BLaER1 treated with 17β-estradiol and CSF1 and Interleukin-3, amounts not matched to agents 10 nM and 100 nM (cell line): ENCODE results near the gene EP300.
"Not testable (repeated sequence)": the region's sequence is repeated elsewhere in the genome, so short reads cannot be mapped to it uniquely, and the experiment has no call there.

ENCODE experiments used
- H3K27ac ChIP-seq, 11 experiments: shearing (Covaris generic); formaldehyde crosslinking; 2 replicates each; pipeline ENCODE4 v1.8.1; 2022
- H3K27me3 ChIP-seq, 11 experiments: shearing (Covaris generic); formaldehyde crosslinking; 2 replicates each; pipeline ENCODE4 v1.8.1; 2022
- H3K36me3 ChIP-seq, 11 experiments: shearing (Covaris generic); formaldehyde crosslinking; 2 replicates each; pipeline ENCODE4 v1.8.1; 2022
- H3K4me1 ChIP-seq, 10 experiments: shearing (Covaris generic); formaldehyde crosslinking; 2 replicates each; pipeline ENCODE4 v1.8.1; 2022
- H3K4me2 ChIP-seq, 11 experiments: shearing (Covaris generic); formaldehyde crosslinking; 2 replicates each; pipeline ENCODE4 v1.8.1; 2022
- H3K4me3 ChIP-seq, 10 experiments: shearing (Covaris generic); formaldehyde crosslinking; 2 replicates each; pipeline ENCODE4 v1.8.1; 2022
- H3K9ac ChIP-seq, 11 experiments: shearing (Covaris generic); formaldehyde crosslinking; 2 replicates each; pipeline ENCODE4 v1.8.1; 2022
- H3K9me3 ChIP-seq, 11 experiments: shearing (Covaris generic); formaldehyde crosslinking; replicated peaks in 1 of 11; 2 replicates each; pipeline ENCODE4 v1.8.1; 2022
- H4K20me1 ChIP-seq, 11 experiments: shearing (Covaris generic); formaldehyde crosslinking; 2 replicates each; pipeline ENCODE4 v1.8.1; 2022
- Cebpa-rat ChIP-seq, 11 experiments: shearing (Covaris generic); IDR thresholded peaks; 2 replicates each; pipeline ENCODE4 v1.8.1; 2022

The EP300 gene

DNA sequence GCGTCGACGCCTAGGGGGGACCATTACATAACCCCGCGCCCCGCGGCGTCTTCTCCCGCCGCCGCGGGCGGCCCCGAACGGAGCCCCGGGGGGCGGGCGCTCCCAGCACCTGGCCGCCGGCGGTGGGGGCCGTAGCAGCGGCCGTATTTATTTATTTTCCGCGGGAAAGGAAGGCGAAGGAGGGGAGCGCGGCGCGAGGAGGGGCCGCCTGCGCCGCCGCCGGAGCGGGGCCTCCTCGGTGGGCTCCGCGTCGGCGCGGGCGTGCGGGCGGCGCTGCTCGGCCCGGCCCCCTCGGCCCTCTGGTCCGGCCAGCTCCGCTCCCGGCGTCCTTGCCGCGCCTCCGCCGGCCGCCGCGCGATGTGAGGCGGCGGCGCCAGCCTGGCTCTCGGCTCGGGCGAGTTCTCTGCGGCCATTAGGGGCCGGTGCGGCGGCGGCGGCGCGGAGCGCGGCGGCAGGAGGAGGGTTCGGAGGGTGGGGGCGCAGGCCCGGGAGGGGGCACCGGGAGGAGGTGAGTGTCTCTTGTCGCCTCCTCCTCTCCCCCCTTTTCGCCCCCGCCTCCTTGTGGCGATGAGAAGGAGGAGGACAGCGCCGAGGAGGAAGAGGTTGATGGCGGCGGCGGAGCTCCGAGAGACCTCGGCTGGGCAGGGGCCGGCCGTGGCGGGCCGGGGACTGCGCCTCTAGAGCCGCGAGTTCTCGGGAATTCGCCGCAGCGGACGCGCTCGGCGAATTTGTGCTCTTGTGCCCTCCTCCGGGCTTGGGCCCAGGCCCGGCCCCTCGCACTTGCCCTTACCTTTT lies at the start of gene EP300:
TSS of gene EP300 (plus strand) at position 570 of the 795 bp plus-strand sequence. CDS start 413 bp downstream, outside the sequence.
- peak within 1 kb of the TSS; percentile 79 to 97 (median 88) for H3K4me2 ChIP-seq
- no peak for TF ChIP-seq Cebpa-rat (IDR thresholded peaks at IDR 0.05)
- H3K36me3 ChIP-seq = peaks cover 0 to 13% (median 8%) of the 10 kb centered on the region in 11 experiments; a peak in 8 of 22 replicates
- H3K4me1 ChIP-seq = peaks cover 31 to 40% (median 36%) of the 10 kb centered on the region in 10 experiments
- peak within 1 kb of the TSS; percentile 85 to 99 (median 96) for H3K4me3 ChIP-seq
- peak within 1 kb of the TSS; percentile 99 to 100 (median 100) for H3K9ac ChIP-seq
- H3K27me3 ChIP-seq = no peaks in the 10 kb centered on the region
- peak within 1 kb of the TSS; percentile 100 for H3K27ac ChIP-seq
- H4K20me1 ChIP-seq = peaks cover 38 to 47% (median 44%) of the 10 kb centered on the region in 11 experiments
- no peaks in the 10 kb centered on the region for H3K9me3 ChIP-seq

DNA sequence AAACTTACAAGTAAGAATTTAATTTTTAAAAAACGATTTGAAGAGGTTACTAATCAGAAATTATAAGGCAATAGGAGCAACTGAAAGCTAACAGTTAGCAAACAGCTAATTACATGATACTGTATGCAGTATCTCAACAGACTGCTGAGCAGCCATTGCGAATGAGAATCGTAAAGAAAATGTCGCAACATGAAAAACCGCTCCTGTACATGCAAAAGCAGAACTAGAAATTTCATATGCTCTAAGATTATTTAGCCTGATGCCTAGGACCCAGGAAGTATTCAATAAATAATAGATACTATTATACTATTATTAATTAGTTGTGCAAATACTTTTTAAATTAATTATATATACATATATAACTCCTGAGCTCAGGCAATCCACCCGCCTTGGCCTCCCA lies 48.7 kb upstream of the EP300 start:
- no peaks in the 10 kb centered on the region for H3K36me3 ChIP-seq
- no peaks in the 10 kb centered on the region for H3K9me3 ChIP-seq
- H4K20me1 ChIP-seq = no peaks in the 10 kb centered on the region
- H3K9ac ChIP-seq = no peak overlapping the region
- no peaks in the 10 kb centered on the region for H3K27me3 ChIP-seq
- H3K4me2 ChIP-seq = peak overlapping the region in 4 of 11 experiments; percentile 13 to 44 (median 34); a peak in 5 of 22 replicates
- no peak overlapping the region for H3K4me3 ChIP-seq
- peaks cover 0 to 26% (median 7%) of the 10 kb centered on the region in 10 experiments; a peak in 14 of 20 replicates for H3K4me1 ChIP-seq
- H3K27ac ChIP-seq = peak overlapping the region in 2 of 11 experiments; percentile 14 to 35; a peak in 1 of 22 replicates
- peak in 3 of 11 experiments; percentile 44 to 57 (median 55); a peak in 5 of 22 replicates for TF ChIP-seq Cebpa-rat (IDR thresholded peaks at IDR 0.05)

DNA sequence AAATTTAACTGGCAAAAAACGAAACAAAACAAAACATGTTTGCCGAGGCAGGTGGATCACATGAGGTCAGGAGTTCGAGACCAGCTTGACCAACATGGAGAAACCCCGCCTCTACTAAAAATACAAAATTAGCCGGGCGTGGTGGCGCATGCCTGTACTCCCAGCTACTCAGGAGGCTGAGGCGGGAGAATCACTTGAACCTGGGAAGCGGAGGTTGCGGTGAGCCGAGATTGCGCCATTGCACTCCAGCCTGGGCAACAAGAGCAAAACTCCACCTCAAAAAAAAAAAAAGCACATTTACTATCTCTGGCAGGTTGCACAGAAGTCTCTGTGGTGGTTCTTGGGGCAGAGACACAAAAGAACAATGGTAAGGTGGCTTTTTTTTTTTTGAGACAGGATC lies 46.8 kb upstream of the EP300 start:
- H3K4me2 ChIP-seq, H3K27ac ChIP-seq, H3K9me3 ChIP-seq, H4K20me1 ChIP-seq, H3K36me3 ChIP-seq, H3K9ac ChIP-seq, H3K4me3 ChIP-seq, H3K27me3 ChIP-seq: not testable (repeated sequence)
- peaks cover 0 to 22% (median 7%) of the 10 kb centered on the region in 10 experiments; a peak in 13 of 20 replicates for H3K4me1 ChIP-seq

DNA sequence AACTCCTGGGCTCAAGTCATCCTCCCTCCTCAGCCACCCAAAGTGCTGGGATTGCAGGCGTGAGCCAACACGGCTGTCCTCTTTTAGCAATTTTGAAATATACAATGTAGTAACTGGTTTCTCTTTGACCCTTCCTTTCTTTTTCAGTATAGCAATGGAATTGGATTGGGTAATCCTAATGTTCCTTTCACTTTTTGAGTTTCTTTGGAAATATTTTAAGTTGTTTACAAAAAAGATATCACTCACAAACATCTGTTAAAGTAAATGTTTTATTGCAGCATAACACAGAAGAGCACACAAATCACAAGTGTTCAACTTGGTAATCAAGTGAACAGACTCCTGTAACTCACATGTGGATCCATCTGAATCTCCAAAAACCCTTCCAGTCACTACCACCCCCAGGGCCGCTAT lies 44.6 kb upstream of the EP300 start:
- no peak overlapping the region for H3K4me2 ChIP-seq
- no peaks in the 10 kb centered on the region for H3K36me3 ChIP-seq
- TF ChIP-seq Cebpa-rat (IDR thresholded peaks at IDR 0.05) = no peak
- H3K27me3 ChIP-seq = no peaks in the 10 kb centered on the region
- H3K9me3 ChIP-seq = no peaks in the 10 kb centered on the region
- H3K4me1 ChIP-seq = peaks cover 0 to 22% (median 8%) of the 10 kb centered on the region in 10 experiments; a peak in 16 of 20 replicates
- no peak overlapping the region for H3K4me3 ChIP-seq
- no peak overlapping the region for H3K27ac ChIP-seq
- no peaks in the 10 kb centered on the region for H4K20me1 ChIP-seq
- H3K9ac ChIP-seq = no peak overlapping the region

DNA sequence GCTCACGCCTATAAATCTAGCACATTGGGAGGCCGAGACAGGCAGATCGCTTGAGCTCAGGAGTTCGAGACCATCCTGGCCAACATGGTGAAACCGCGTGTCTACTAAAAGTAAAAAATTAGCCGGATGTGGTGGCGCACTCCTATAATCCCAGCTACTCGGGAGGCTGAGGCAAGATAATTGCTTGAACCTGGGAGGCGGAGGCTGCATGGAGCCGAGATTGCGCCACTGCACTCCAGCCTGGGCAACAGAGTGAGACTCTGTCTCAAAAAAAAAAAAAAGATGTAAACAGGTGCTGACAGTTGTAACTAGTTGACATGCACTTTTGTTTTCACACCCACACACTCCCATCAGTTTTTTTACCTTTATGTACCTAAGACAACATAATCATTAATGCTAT lies 44.0 kb upstream of the EP300 start:
- H3K36me3 ChIP-seq, H3K4me2 ChIP-seq, H3K4me3 ChIP-seq, H3K9ac ChIP-seq, H3K27ac ChIP-seq, H4K20me1 ChIP-seq, H3K9me3 ChIP-seq, H3K27me3 ChIP-seq: not testable (repeated sequence)
- H3K4me1 ChIP-seq = peaks cover 5 to 21% (median 13%) of the 10 kb centered on the region in 10 experiments; a peak in 19 of 20 replicates

DNA sequence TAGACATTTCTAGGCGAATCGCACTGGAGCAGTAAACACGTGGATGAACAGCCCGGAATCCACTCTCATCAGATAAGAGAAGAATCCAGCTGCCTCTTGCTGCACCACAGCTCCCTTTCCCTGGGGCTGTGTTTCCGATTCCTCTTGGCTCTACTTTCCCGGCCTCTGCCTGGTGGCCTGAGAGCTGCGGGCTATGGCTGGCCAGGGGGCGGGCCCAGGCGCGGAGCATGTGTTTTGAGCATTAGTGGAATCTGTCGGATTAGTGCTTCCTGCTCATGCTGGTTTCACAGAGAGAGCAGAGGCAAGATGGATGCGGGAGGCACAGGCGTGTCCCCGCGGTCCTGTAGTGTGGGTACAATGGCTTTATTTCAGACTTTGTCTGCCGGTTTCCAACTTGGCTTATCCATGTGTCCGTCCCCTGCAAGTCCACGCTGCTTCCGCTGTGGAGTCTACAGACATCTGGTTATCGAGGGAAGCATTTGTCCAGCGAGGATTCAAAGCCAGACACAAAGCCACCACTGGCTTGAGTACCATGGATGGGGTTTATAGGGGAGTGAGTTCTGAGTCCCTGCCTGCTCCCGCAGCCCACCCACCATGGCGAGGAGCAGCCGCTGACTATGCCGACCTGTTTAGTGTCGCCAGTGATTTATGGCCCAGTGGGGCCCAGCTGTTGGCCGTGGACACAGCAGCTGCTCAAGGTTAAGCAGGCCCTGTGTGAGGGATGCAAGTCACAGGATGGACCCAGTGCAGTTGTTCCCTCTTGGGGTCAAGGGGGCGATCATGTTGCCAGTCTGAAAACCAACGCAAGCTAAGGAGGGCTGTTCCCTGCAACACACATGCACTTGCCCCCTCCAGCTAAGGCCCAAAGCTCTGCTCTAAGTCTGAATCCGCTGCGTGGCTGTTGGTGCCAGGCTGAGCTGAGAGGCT lies 43.3 kb upstream of the EP300 start:
- no peaks in the 10 kb centered on the region for H3K9me3 ChIP-seq
- H3K27me3 ChIP-seq = no peaks in the 10 kb centered on the region
- H3K36me3 ChIP-seq = no peaks in the 10 kb centered on the region
- H3K4me3 ChIP-seq = no peak overlapping the region
- H3K4me2 ChIP-seq = no peak overlapping the region
- H3K27ac ChIP-seq = no peak overlapping the region
- no peak for TF ChIP-seq Cebpa-rat (IDR thresholded peaks at IDR 0.05)
- H3K9ac ChIP-seq = no peak overlapping the region
- no peaks in the 10 kb centered on the region for H4K20me1 ChIP-seq
- peaks cover 8 to 21% (median 11%) of the 10 kb centered on the region in 10 experiments; a peak in 19 of 20 replicates for H3K4me1 ChIP-seq

DNA sequence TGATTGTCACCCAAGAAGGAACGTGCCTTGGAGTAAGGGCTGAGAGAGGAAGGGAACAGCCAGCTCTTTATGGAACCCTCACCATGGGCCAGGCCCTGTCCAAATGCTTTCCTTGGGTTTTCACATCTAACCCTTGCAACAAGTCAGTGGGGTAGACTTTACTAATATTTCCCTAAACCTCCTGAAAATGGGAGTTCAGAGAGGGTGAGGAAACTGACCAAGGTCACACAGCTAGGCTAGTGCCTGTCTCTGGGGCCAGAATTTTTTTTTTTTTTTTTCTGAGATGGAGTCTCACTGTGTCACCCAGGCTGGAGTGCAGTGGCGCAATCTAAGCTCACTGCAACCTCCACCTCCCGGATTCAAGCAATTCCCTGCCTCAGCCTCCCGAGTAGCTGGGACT lies 42.6 kb upstream of the EP300 start:
- H3K9me3 ChIP-seq, H3K4me2 ChIP-seq, H3K9ac ChIP-seq, H3K4me3 ChIP-seq, H3K36me3 ChIP-seq, H3K27me3 ChIP-seq, H4K20me1 ChIP-seq, H3K27ac ChIP-seq: not testable (repeated sequence)
- peaks cover 6 to 21% (median 11%) of the 10 kb centered on the region in 10 experiments; a peak in 18 of 20 replicates for H3K4me1 ChIP-seq

DNA sequence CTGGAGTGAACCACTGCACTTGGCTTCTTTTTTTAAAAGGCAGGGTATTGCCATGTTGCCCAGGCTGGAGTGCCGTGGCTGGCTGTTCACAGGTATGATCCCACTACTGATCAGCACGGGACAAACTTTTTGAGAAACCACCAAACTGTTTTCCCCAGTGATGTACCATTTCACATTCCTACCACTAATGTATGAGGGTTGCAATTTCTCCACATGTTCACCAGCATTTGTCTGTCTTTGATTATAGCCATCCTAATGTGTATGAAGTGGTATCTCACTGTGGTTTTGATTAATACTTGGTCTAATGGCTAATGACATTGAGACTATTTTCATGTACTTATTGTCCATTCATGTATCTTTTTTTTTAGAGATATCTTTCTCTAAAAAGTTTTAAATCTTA lies 41.5 kb upstream of the EP300 start:
- Histone ChIP-seq H4K20me1 (no peaks in the 10 kb centered on the region), H3K9ac (no peak overlapping the region)
- TF ChIP-seq Cebpa-rat (IDR thresholded peaks at IDR 0.05) = no peak

More for the DNA sequence above, 41.5 kb upstream of the EP300 start:
- Histone ChIP-seq H3K36me3 (no peaks in the 10 kb centered on the region), H3K27me3 (no peaks in the 10 kb centered on the region), H3K4me3 (no peak overlapping the region), H3K4me1 (peaks cover 6 to 16% (median 11%) of the 10 kb centered on the region in 10 experiments; a peak in 18 of 20 replicates), H3K27ac (no peak overlapping the region), H3K4me2 (no peak overlapping the region), H3K9me3 (no peaks in the 10 kb centered on the region)
